HUES6 (cell line): ENCODE results near the gene TRIM67.
"Not testable (repeated sequence)": the region's sequence is repeated elsewhere in the genome, so short reads cannot be mapped to it uniquely, and the experiment has no call there.

Experiments used
- H3K27ac ChIP-seq: 2 replicates; pipeline ENCODE4 v1.7.0; 2013; ENCODE audit warnings: low read depth, mild to moderate bottlenecking, low read length, inconsistent platforms
- H3K27me3 ChIP-seq: 2 replicates; pipeline ENCODE4 v1.6.1; 2013; ENCODE audit warnings: low read length; ENCODE audit not compliant: control insufficient read depth, insufficient read depth
- H3K36me3 ChIP-seq: 2 replicates; pipeline ENCODE4 v1.6.1; 2013; ENCODE audit warnings: low read length; ENCODE audit not compliant: control insufficient read depth, insufficient read depth
- H3K4me1 ChIP-seq: 2 replicates; pipeline ENCODE4 v1.6.1; 2013; ENCODE audit warnings: low read length; ENCODE audit not compliant: control insufficient read depth, insufficient read depth
- H3K4me3 ChIP-seq: 2 replicates; pipeline ENCODE4 v1.5.1; 2013; ENCODE audit warnings: low read depth, low read length
- H3K9ac ChIP-seq: one replicate; pipeline ENCODE4 v1.6.1; 2013; ENCODE audit warnings: mild to moderate bottlenecking, low read length
- H3K9me3 ChIP-seq: 2 replicates; pipeline ENCODE4 v1.6.1; 2013; ENCODE audit warnings: low read depth, low read length; ENCODE audit not compliant: control insufficient read depth, insufficient read depth

The TRIM67 gene

DNA sequence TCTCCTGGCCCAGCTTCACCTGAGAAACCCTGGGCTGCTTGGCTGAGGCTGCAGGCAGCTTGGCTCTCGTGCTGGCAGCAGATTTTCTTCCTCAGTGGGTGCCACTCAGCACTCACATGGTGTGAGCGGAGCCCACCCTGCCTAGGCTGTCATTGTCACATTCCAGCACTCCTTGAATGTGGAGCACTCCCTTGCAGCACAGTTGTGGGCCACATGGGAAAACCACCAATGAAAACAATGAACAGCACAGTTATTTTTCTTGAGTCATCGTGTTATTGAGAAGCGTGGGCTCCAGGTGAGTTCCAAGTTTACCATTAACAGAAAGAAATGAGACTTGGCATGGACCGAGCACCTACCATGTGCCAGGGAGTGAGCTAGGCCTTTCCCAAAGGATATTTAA, 27.2 kb upstream of the TRIM67 start:
- no peaks in the 10 kb centered on the region for H3K9me3 ChIP-seq
- no peaks in the 10 kb centered on the region; the same call in 1 of the 2 replicates for H3K27me3 ChIP-seq
- H3K4me1 ChIP-seq = no peaks in the 10 kb centered on the region
- H3K27ac ChIP-seq = no peak overlapping the region
- H3K36me3 ChIP-seq = no peaks in the 10 kb centered on the region
- H3K4me3 ChIP-seq = no peak overlapping the region
- H3K9ac ChIP-seq = no peak overlapping the region

DNA sequence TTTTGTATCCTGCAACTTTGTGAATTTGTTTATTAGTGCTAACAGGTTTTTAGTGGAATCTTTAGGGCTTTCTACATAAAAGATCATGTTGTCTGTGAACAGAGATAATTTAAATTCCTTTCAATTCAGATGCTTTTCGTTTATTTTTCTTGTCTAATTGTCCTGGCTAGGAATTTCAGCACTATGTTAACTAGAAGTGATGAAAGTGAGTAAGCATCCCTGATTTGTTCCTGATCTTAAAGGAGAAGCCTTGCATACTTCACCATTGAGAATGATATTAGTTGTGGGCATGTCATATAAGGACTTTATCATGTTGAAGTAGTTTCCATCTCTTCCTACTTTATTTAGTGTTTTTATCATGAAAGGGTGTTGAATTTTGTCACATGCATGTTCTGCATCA, 23.6 kb upstream of the TRIM67 start:
- H3K27me3 ChIP-seq = peaks cover 14% of the 10 kb centered on the region
- H3K9me3 ChIP-seq = no peaks in the 10 kb centered on the region
- H3K4me1 ChIP-seq = no peaks in the 10 kb centered on the region
- no peak overlapping the region for H3K4me3 ChIP-seq
- H3K9ac ChIP-seq = no peak overlapping the region
- no peaks in the 10 kb centered on the region for H3K36me3 ChIP-seq
- no peak overlapping the region for H3K27ac ChIP-seq

DNA sequence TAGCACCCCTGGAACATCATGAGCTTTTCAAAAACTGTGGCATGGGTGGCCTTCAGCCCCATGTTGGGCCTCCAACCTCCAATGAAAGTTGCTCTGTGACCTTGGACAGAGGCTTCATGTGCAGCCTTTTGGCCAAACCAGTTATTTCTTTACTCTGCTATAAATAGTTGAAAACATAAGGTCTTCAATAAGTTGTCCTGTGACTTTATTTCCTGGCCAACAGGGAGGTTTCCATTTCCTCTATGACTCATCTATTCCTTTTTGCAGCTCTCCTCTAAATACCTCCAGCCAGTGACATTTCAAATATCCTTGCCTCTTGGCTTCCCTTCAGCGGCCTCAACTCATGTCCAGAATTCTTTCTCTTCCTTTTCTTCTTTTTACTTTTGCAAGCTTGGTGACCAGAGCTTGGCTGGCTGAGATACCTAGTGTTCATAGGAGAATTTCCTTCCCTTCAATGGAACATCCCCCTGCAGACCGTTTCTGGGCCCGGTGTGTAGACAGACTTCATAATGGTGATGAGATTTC, 22.7 kb upstream of the TRIM67 start:
- Histone ChIP-seq H3K9ac (no peak overlapping the region), H3K27me3 (peaks cover 14% of the 10 kb centered on the region), H3K9me3 (no peaks in the 10 kb centered on the region), H3K27ac (no peak overlapping the region), H3K36me3 (no peaks in the 10 kb centered on the region), H3K4me1 (no peaks in the 10 kb centered on the region), H3K4me3 (no peak overlapping the region)

DNA sequence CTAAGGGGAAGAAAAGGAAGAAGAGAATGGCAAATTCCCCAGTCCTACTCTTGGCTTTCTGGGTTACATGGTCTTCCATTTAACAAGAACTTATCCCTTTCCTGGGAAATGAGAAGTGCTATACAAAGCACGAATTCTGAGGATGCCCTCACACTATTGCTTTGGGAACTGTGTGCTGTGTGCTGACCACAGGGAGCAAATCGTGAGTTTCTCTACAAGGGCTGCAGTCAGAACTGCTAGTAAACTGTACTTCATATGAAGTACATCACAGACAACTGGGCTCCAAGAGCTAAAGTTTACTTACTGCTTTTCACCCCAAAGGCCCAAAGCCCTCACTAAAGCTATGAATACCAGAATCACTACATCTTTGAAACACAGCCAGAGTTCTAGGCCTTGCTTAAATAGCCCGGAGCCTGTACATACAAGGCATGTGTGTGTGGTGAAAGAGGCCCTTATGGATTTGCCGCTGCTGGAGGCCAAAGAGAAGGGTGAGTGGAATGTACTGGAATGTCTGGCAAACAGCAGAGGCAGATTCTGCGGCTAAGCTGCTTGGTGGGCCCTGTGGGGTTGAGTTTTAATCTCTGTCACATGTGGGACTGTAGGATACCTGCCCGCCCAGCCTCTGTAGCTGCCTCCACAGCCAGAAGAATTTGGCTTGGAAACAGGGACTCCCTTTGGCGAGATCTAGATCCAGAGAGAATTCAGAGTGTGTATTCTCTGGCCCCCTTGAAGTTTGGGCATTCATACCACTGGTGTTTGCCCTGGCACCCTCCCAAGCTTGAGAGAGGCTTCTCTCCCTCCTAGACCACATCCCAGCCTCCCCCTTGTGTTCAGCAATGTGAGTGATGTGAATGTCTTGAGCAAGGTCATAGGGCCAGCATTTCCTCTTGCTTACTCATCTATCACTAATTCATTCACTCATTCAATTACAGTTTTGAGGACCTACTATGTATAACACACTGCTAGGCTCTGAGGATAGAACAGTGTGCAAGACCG, 21.9 kb upstream of the TRIM67 start:
- Histone ChIP-seq H3K9me3 (no peaks in the 10 kb centered on the region), H3K4me3 (no peak overlapping the region), H3K36me3 (no peaks in the 10 kb centered on the region), H3K4me1 (no peaks in the 10 kb centered on the region), H3K9ac (no peak overlapping the region), H3K27me3 (peaks cover 14% of the 10 kb centered on the region), H3K27ac (no peak overlapping the region)

DNA sequence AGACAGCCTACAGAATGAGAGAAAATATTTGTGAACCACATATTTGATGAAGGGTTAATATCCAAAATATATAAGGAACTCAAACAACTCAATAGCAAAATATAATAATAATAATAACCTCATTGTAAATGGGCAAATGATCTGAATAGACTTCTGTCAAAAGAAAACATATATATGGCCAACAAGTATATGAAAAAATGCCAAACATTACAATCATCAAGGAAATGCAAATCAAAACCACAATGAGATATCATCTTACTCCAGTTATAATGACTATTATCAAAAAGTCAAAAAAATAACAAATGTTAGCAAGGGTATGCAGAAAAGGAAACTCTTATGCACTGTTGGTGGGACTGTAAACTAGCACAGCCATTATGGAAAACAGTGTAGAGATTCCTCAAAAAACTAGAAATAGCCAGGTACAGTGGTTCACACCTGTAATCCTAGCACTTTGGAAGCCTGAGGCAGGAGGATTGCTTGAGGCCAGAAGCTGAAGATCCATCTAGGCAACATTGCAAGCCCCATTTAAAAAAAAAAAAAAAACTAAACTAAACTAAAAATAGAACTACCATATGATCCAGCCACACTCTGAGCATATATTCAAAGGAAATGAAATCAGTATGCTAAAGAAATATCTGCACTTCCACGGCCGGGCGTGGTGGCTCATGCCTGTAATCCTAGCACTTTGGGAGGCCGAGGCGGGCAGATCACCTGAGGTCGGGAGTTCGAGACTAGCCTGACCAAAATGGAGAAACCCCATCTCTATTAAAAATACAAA, 17.3 kb upstream of the TRIM67 start:
- H3K36me3 ChIP-seq = no peaks in the 10 kb centered on the region
- no peak overlapping the region for H3K27ac ChIP-seq
- peaks cover 31% of the 10 kb centered on the region for H3K27me3 ChIP-seq
- no peak overlapping the region for H3K9ac ChIP-seq
- H3K4me3 ChIP-seq = no peak overlapping the region
- no peaks in the 10 kb centered on the region for H3K4me1 ChIP-seq
- no peaks in the 10 kb centered on the region for H3K9me3 ChIP-seq

DNA sequence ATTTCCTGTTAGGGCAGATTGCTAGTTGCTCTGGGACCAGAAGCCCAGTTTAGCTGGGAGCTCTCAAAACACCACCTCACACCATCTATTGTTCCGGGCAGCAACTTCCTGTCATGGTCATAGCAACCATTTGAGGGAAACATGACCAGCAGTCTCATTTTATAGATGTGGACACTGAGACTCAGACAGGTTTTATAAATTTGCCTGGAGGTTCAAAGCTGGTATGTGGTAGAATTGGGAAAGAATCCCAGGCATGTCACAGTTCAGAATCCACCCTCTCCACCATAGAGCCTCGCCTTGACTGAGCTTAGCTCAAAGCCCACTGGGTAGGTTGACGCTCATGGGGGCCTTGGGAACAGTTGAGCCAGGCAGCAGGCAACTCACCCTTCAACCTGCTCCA, 14.0 kb upstream of the TRIM67 start:
- H3K27ac ChIP-seq = no peak overlapping the region
- H3K36me3 ChIP-seq = no peaks in the 10 kb centered on the region
- H3K9me3 ChIP-seq = peaks cover 25% of the 10 kb centered on the region
- peaks cover 20% of the 10 kb centered on the region for H3K27me3 ChIP-seq
- no peaks in the 10 kb centered on the region for H3K4me1 ChIP-seq
- H3K4me3 ChIP-seq = no peak overlapping the region
- H3K9ac ChIP-seq = no peak overlapping the region

DNA sequence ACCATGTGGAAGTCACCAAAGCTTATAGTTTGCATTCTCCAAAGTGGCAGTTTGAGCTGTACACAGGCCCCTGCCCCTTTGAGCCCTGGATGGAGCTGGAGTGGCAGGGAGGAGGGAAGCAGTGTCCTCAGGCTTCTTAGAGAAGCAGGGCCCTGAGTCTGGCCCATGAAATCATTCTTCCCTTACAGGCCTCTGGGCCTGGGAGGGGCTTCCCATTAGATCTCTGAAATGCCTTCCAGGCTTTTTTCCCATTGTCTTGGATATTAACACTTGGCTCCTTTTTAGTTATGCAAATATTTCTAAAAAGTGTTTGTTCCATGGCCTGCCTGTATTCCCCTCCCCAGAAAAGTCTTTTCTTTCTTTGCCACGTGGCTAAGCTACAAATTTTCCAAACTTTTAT, 10.0 kb upstream of the TRIM67 start:
- no peaks in the 10 kb centered on the region for H3K4me1 ChIP-seq
- H3K9ac ChIP-seq = no peak overlapping the region
- no peak overlapping the region for H3K27ac ChIP-seq
- H3K36me3 ChIP-seq = no peaks in the 10 kb centered on the region
- peaks cover 30% of the 10 kb centered on the region for H3K9me3 ChIP-seq
- H3K27me3 ChIP-seq = peaks cover 38% of the 10 kb centered on the region
- no peak overlapping the region for H3K4me3 ChIP-seq

DNA sequence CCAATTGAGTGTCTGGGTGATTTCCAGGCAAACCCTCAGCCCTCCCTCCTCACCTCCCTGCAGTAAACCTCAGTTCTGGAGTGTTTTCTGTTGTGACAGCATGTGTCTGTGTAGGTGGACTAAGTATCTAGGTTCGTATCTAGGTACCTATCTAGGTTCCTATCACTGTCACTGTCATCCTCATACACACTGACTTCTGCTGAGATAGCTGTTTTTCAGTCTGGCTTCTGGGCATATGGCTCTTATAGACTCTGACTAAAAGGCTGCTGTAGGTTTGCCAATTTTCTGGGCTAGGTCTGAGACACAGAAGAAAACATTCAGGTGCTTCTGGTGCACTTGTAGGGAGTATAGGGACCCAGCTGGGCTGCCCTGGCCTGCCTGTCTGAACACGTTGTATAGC, 8.1 kb upstream of the TRIM67 start:
- Histone ChIP-seq H3K27ac (no peak overlapping the region), H3K4me1 (no peaks in the 10 kb centered on the region), H3K9ac (no peak overlapping the region), H3K9me3 (peaks cover 30% of the 10 kb centered on the region), H3K27me3 (peaks cover 38% of the 10 kb centered on the region), H3K4me3 (no peak overlapping the region), H3K36me3 (no peaks in the 10 kb centered on the region)

DNA sequence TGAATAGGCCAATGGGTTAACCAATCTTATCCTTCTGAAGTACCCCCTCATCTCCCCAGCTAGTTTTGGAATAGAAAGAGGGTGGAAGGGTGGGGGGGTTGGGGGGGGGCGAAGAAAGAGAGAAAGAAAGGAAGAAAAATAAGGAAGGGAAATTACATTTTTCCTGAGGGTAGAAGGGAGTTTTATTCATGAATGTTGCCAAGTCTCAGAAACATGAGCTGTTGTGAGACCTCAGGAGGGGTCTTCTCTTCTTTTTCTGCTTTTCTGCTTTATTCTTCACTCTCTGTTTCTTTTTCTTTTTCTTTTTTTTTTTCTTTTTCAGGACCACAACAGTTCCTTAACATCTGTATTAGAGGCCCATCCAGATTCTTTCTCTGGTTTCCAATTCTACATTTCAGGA, 6.0 kb upstream of the TRIM67 start:
- no peak overlapping the region for H3K9ac ChIP-seq

DNA sequence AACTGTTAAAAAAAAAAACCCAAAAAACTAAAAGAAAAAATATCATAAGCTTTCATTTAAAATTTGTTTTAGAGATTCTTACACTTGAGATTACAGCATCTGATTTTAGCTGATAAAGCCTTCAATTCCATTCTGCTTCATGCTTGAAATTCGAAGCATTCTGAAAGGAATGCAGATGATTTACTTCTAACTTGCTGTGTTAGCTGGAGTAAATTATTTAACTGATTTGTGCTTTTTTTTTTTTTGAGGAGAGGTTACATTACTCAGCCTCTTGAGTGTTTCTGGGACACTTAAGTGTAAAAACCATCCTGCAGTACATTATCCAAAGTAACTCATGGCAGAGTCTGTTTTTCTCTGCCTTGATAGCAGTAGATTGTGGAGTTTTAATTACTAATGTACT, 4.5 kb upstream of the TRIM67 start:
- no peak overlapping the region for H3K9ac ChIP-seq
- H3K27ac ChIP-seq = no peak overlapping the region

More for the DNA sequence above, 6.0 kb upstream of the TRIM67 start:
- peaks cover 59% of the 10 kb centered on the region for H3K27me3 ChIP-seq
- H3K36me3 ChIP-seq = no peaks in the 10 kb centered on the region
- no peak overlapping the region for H3K27ac ChIP-seq
- H3K4me1 ChIP-seq = no peaks in the 10 kb centered on the region
- peaks cover 22% of the 10 kb centered on the region for H3K9me3 ChIP-seq
- H3K4me3 ChIP-seq = no peak overlapping the region

DNA sequence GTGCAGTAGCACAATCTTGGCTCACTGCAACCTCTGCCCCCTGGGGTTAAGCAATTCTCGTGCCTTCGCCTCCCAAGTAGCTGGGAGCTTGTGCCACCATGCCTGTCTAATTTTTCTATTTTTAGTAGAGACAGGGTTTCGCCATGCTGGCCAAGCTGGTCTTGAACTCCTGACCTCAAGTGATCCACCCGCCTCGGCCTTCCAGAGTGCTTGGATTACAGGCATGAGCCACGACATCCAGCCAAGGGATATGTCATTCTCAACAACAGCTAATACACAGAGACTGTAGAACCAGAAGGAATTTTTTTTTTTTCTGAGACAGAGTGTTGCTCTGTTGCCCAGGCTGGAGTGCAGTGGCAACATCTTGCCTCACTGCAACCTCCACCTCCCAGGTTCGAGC, 3.7 kb upstream of the TRIM67 start:
- H3K36me3 ChIP-seq, H3K9me3 ChIP-seq, H3K9ac ChIP-seq, H3K27ac ChIP-seq, H3K4me3 ChIP-seq, H3K4me1 ChIP-seq: not testable (repeated sequence)
- peaks cover 82% of the 10 kb centered on the region for H3K27me3 ChIP-seq

More for the DNA sequence above, 4.5 kb upstream of the TRIM67 start:
- Histone ChIP-seq H3K36me3 (no peaks in the 10 kb centered on the region), H3K4me1 (0 out of 2 replicates have a peak, but pooled peaks cover under 1% of the 10 kb centered on the region), H3K27me3 (peaks cover 74% of the 10 kb centered on the region), H3K9me3 (peaks cover 8% of the 10 kb centered on the region), H3K4me3 (no peak overlapping the region)
